Umbilical cord (tissue), 2 donors: Measurements from ENCODE around the gene C10orf71. TPM values are rescaled to one million over a fixed set of nuclear protein-coding genes. Genes with fewer than 3 reads are reported as not detected.
A peak's percentile ranks its signal among the peaks of the same experiment; 100 is the strongest.

ENCODE experiments used
- DNase-seq: peaks from one replicate; pipeline ENCODE4 v3.0.0-alpha.2; 2015; ENCODE audit warnings: low spot score
- total RNA-seq: library from RNA; depleted of rRNA; stranded (reverse); fragments of >200 nt; gene quantifications from one replicate; pipeline ENCODE4 v1.2.3, GENCODE V29; 2014; ENCODE audit warnings: low replicate concordance; ENCODE audit not compliant: insufficient read depth

C10orf71 gene
- total RNA-seq: 3.6 TPM

DNA sequence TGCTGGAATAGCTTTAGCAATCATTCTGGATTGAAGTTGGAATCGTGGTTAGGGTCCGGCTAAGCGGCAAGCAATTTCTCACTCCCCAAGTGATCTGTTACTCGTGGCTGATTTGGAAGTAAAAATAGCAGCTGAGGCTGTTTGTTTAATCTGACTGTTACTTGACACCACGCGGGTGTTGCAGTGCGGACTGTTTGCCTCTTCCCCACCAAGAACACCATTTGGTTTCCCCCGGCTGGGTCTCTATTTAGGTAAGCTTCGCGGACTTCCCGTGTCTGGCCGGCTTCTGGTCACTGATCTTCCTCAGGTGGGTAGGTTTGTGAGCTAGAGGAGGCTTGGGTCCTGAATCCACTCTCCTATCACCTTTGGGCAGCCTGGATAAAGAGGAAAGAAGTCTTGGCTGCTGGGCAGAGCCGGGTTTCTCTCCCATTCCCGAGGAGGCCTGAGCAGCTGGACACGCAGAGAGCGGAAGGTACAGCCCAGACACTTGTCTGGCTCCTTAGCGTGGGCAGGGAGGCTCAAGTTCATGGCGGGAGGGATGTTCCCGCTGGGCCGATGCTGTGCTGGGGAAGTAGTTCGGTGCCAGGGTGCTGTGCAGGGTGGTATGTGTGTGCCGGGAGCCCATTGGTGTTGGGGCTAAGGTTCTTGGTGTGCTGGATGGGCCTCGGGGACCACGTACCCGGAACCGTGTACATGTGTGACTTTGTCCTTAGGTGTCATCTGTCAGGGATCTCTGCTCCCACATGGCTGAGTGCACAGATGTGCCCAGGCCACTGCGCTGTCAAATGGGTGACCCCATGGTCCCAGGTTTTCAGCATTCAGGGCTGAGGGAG is at the start of gene C10orf71:
TSS of gene C10orf71 (plus strand) at position 188 of the 833 bp plus-strand sequence. CDS start 23,376 bp downstream, outside the sequence.
- DNase-seq: peak; percentile 4

DNA sequence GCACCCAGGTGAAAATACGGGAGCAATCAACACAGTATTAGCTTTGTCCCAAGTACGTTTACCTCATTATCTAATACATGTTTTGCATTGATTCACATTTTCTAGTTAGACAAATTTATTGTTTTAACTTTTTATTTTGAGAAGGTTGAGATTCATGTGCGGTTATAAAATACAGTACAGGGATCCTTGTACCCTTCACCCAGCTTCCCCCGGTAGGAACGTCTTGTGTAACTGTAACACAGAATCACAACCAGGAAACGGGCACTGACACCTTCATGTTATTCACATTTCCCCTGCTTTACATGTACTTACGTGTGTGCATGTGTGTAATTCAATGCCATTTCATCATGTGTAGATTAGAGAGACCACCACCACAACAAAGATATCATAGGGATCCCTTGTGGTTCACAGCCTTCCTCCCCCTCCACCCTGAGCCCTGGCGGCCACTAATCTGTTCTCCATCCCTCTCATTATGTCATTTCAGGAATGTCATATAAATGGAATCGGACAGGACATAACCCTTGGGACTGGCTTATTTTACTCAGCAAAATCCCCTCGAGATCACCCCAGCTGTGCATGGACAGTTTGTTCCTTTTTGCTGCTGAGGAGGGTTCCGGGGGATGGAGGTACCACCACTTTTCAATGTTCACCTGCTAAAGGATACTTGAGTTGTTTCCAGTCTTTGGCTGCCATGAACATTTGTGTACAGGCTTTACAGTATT is 46.5 kb upstream of the C10orf71 start:
- DNase-seq: no peak

DNA sequence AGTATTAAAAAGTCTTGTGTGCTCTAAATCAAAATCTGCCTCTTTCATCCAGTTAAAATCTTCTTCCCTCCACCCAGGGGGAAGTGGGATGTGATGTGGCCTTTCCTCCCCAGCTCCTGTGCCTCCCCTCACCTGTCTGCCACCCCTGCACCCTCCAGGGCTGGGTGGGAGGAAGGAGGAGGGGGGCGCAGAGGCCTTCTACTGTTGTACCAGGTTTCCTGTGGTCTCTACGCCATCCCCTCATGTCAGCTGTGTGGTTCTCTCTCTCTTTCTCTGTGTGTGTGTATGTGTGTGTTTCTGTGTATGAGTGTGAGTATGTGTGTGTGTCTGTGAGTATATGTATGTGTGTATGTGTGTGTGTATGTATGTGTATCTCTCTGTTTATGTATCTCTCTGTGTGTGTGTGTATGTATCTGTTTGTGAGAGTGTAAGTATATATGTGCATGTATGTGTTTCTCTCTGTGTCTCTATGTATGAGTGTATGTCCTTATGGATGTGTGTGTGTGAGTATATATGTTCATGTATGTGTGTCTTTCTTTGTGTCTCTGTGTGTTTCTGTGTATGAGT is 45.5 kb upstream of the C10orf71 start:
- DNase-seq: no peak

DNA sequence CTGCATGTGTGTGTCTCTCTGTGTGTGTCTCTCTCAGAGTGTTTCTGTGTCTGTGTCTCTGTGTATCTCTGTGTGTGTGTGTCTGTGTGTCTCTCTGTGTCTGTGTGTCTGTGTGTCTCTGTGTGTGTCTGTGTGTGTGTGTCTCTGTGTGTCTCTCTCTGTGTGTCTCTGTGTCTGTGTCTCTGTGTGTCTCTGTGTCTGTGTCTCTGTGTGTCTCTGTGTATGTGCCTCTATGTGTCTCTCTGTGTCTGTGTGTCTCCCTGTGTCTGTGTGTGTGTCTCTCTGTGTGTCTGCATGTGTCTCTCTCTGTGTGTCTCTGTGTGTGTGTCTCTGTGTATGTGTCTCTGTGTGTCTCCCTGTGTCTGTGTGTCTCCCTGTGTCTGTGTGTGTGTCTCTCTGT is 44.8 kb upstream of the C10orf71 start:
- no peak for DNase-seq

DNA sequence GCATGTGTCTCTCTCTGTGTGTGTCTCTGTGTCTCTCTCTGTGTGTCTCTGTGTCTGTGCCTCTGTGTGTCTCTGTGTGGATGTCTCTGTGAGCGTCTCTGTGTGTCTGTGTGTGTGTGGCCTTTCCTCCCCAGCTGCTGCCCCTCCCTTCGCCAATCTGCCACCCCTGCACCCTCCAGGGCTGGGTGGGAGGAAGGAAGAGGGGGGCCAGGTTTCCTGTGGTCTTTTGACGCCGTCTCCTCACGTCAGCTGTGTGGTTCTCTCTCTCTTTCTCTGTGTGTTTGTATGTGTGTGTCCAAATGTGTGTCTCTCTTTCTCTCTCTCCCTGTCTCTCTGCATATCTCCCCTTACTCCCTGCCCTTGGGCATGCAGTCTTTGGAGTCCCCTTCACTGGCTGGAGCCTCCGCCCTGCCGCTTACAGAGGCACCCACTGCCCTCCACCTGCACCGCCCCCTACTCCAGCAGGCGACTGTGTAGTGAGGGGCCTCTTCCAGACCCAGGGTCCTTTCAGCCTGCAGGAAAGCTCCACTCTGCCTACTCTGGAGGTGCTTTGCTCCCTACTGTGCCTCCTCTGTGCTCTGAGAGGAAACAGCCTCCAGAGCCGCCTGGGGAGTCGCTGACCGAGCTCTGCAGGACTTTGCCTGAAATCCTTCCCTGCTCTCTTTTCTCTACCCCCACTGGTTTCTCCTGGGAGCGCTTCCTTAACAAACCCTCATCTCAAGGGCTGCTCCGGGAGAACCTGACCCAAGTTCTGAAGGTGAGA is 44.2 kb upstream of the C10orf71 start:
- no peak for DNase-seq

DNA sequence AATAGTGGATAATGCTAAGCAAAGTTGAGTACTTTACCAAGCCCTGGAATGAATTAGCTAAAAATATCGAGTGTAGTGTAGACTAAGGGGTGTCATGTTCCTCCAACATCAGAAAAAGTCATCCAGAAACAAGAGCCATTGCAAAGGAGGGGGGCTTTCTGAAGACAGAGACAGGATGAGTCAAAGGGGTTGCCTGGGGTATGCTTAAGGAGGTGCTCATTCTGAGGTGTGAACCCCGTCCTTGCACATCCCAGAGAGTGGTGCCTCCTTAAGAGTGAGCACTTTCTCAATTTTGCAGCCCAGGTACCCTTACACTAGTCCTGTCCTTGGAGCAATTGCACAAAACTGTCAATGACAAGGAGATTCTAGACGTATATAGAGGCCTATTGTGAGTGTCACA is 43.1 kb upstream of the C10orf71 start:
- no peak for DNase-seq

- DNase-seq: no peak
Observed at GRCh38 chr10:49257154-49257553, 41.8 kb upstream of the C10orf71 start.

GRCh38 chr10:49257626-49258349 is 41.2 kb upstream of the C10orf71 start:
- DNase-seq: no peak

- no peak for DNase-seq
Observed at GRCh38 chr10:49258350-49258683, 40.7 kb upstream of the C10orf71 start.

GRCh38 chr10:49260644-49261296 is 38.2 kb upstream of the C10orf71 start:
- DNase-seq: no peak

DNA sequence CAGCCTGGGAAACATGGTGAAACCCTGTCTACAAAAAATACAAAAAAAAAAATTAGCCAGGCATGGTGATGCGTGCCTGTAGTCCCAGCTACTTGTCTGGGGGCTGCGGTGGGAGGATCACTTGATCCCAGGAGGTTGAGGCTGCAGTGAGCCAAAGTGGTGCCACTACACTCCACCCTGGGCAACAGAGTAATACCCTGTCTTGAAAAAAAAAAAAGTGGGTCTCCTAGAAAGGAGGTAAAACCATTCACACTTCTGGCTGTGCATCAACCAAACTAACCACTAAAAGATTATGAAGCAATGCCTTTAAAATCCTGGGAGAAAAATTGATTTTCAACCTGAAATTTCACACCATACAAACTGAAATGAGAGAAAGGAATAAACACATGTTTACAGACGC is 35.4 kb upstream of the C10orf71 start:
- DNase-seq: no peak

DNA sequence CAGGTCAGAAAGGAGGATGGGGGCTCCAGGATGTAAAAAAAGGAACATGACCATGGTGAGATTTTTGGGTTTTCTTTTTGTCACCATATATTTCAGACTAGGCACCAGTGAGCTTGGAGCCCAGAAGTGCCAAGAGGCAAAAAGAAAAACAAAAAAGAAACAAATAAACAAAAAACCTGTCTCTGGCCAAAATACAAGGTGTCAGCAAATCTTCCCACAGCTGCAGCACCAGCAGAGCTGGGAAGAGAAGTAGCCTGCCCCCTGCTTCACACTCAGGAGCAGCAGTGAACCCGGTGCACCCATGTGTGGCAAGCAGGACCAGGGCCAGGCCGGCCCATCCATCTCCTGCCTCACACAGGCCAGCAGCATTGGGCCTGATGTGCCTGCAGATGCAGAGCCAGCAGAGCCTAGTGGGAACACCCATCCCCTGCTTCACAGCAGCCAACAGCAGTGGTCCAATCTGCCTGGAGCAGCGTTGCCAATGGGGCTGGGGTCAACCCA is 34.7 kb upstream of the C10orf71 start:
- DNase-seq: no peak

GRCh38 chr10:49265885-49266284 is 33.1 kb upstream of the C10orf71 start:
- no peak for DNase-seq

GRCh38 chr10:49268185-49268584 is 30.8 kb upstream of the C10orf71 start:
- DNase-seq: no peak

GRCh38 chr10:49269523-49269922 is 29.4 kb upstream of the C10orf71 start:
- no peak for DNase-seq

DNA sequence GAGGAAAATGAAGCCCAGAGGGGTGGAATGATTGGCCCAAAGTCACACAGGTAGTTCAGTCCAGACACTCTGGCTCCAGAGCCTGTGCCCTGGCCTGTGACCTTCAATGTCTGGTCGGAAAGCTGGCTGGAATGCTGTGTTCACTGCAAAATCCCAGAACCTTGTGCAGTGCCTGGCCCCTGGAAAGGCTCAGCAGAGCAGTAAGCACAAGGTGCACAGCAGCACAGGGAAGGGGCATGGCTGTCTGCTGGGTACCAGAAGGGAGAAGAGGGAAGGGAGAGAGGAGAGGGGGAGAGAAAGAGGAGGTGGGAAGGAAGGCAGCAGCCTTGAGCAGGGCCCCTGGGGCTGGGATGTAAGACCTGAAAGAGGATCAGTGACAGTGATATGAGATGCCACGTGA is 28.4 kb upstream of the C10orf71 start:
- DNase-seq: no peak

DNA sequence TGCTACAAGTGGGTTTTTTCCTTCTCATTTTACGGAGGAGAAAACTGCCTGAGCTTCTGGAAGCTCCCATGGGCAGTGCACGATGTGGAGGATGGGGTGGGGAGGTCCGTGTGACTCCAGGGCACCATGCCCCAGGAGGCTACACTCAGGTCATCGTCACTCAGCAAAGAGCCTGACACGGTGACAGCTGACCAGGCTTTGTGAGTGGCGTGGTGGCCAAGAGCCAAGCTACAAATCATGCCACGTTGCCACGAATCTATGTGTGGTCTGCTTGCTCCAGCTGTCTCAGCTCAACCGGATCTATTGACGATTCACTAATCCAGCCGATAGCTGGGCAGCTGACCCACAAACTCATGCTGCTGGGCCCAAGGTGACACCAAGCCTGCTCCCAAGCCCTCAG is 27.6 kb upstream of the C10orf71 start:
- DNase-seq: no peak

DNA sequence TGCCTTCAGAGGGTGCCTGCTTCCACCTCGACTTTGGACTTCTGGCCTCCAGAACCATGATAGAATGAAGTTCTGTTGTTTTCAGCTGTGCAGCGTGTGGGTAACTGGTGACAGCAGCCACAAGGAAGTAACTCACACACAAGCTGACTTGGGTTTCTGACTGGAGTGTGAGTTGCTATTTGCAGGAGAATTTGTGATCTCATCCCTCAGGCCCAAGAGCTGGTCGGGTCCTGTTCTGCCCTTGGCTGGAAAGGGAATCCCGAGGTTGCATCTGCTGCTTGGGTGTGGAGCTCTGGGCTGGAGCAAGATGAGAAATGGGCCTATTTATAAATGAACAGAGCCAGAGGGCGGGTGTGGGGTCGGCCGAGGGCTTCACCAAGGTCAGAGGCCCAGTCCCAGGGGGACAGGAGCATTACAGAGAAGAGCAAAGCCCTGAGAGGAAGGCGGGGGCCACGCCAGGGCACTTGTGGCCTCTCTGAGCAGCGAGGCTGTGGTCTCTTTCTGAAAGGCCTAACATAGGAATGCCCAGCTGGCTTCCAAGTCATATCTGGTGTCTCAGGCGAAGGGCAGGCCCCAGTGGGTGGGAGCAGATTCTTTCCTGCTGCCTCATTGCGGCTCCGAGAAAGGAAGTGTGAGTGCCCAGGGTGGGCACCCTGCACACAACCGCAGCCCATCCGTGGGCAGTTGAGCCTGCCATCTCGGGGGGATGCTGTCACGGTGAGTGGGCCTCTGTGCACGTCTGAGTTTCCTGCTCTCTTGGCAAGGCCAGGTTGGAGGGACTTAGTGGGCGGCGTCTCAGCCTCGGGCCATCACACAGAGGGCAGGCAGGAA is 26.5 kb upstream of the C10orf71 start:
- DNase-seq: peak; percentile 73

GRCh38 chr10:49273082-49273465 is 25.9 kb upstream of the C10orf71 start:
- no peak for DNase-seq

DNA sequence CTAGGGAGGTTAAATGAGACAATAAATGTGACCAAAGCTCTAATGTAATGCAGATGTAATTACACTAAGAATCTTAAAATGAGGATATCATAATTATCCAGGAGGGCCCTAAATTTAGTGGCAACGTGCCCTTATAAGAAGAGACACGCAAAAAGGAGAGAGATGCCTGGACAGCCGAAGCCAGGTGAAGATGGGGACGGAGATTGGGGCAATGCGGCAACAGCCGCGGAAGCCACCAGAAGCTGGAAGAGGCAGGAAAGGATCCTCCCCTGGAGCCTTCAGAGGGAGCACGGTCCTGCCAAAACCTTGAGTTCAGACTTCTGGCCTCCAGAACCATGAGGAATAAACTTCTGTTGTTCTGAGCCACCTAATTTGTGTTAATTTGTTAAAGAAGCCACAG is 25.3 kb upstream of the C10orf71 start:
- no peak for DNase-seq
